Measurements from ENCODE around the gene SCUBE1. TPM values are rescaled to one million over a fixed set of nuclear protein-coding genes. Genes with fewer than 3 reads are reported as not detected.

SCUBE1 gene
- total RNA-seq (under 1 TPM in 8 of 9 donors, not detected in 1; 0.06 to 0.40 (median 0.31) TPM), polyA plus RNA-seq (under 1 TPM; 0.04 to 0.06 TPM)
- long read RNA-seq, donor 1: 0 reads
- long read RNA-seq, donor 2: 0 reads
- long read RNA-seq, donor 3, partial matches to known transcripts: 1 of 1 reads
- long read RNA-seq, donor 3, other reads (novel, unspliced or antisense): 0 of 1 reads

DNA sequence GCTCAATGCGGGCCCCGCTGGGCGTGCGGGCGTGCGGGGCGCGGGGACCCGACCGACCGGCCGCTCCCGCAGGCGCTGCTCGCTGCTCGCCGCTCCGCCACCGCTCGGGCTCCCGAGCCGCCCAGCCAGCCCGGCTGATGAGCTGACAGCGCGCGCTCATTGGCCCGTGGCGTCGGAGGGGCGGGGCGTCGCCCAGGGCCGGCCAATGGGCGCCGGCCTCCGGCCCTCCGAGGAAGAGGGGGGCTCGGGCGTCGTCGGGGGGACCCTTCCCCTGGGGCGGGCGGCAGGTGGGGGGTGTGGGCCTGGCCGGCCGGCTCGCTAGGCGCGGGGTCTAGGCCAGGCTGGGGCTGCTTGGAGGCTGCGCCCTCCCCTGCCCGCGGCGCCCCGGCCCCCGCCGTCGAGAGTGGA, at the start of gene SCUBE1:
TSS of gene SCUBE1 (minus strand) at position 111 of the 408 bp plus-strand sequence. CDS start 111 bp downstream, outside the sequence.
- peaks cover 0 to 21% (median 0%) of the 10 kb centered on the region in 12 donors for H3K4me1 ChIP-seq

GRCh38 chr22:43392385-43392989, 49.3 kb upstream of the SCUBE1 start:
- intact Hi-C loops (cut with DNase I): loop anchor here in 2 of 10 donors (5.0 to 10.0 kb wide), 2 partner anchors 432 to 1235 kb away; no protein-coding TSS in a partner anchor
- no peak overlapping the region for H3K4me3 ChIP-seq
- peaks cover 0 to 13% (median 6%) of the 10 kb centered on the region in 9 donors for H3K27me3 ChIP-seq
- DNase-seq (peak in 1 of 5 donors; percentile 20), ATAC-seq (no peak)
- no peaks in the 10 kb centered on the region for H3K36me3 ChIP-seq
- TF ChIP-seq POLR2A (IDR thresholded peaks at IDR 0.05): no peak
- TF ChIP-seq, protein P1, sequence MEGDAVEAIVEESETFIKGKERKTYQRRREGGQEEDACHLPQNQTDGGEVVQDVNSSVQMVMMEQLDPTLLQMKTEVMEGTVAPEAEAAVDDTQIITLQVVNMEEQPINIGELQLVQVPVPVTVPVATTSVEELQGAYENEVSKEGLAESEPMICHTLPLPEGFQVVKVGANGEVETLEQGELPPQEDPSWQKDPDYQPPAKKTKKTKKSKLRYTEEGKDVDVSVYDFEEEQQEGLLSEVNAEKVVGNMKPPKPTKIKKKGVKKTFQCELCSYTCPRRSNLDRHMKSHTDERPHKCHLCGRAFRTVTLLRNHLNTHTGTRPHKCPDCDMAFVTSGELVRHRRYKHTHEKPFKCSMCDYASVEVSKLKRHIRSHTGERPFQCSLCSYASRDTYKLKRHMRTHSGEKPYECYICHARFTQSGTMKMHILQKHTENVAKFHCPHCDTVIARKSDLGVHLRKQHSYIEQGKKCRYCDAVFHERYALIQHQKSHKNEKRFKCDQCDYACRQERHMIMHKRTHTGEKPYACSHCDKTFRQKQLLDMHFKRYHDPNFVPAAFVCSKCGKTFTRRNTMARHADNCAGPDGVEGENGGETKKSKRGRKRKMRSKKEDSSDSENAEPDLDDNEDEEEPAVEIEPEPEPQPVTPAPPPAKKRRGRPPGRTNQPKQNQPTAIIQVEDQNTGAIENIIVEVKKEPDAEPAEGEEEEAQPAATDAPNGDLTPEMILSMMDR (IDR thresholded peaks at IDR 0.05): no peak
- H3K4me1 ChIP-seq: peaks cover 0 to 4% (median 0%) of the 10 kb centered on the region in 12 donors
- no peaks in the 10 kb centered on the region for H3K9me3 ChIP-seq
- 85 to 90% (median 88%) methylated on average over 9 of the region's 9 CpGs for WGBS, 4 donors
- H3K27ac ChIP-seq: no peak overlapping the region

More for the DNA sequence above, at the start of gene SCUBE1:
- intact Hi-C loops (cut with DNase I): loop anchor here in 2 of 10 donors (10.0 kb wide), 1 partner anchor 108 kb away; no protein-coding TSS in a partner anchor
- ATAC-seq (peak in 3 of 4 donors; percentile 80 to 95 (median 85)), DNase-seq (peak; percentile 35 to 84 (median 61))
- WGBS, 4 donors: 1 to 2% (median 2%) methylated on average over 18 to 56 of the region's 56 CpGs; no CpG with 5 or more reads in 1 of the 4 donors
- Histone ChIP-seq H3K9me3 (no peaks in the 10 kb centered on the region), H3K4me3 (peak within 1 kb of the TSS in 8 of 12 donors; percentile 9 to 39 (median 20)), H3K36me3 (no peaks in the 10 kb centered on the region), H3K27me3 (peaks cover 22 to 77% (median 49%) of the 10 kb centered on the region in 9 donors), H3K27ac (no peak within 1 kb of the TSS)
- TF ChIP-seq, protein P1 (IDR thresholded peaks at IDR 0.05): no peak
- TF ChIP-seq POLR2A (IDR thresholded peaks at IDR 0.05): no peak

GRCh38 chr22:43391306-43391705, 48.1 kb upstream of the SCUBE1 start:
- Histone ChIP-seq H3K9me3 (no peaks in the 10 kb centered on the region), H3K36me3 (no peaks in the 10 kb centered on the region), H3K4me1 (peaks cover 0 to 4% (median 0%) of the 10 kb centered on the region in 12 donors), H3K27ac (no peak overlapping the region), H3K27me3 (peaks cover 0 to 25% (median 14%) of the 10 kb centered on the region in 9 donors), H3K4me3 (no peak overlapping the region)
- intact Hi-C loops (cut with DNase I): loop anchor here in 2 of 10 donors (5.0 to 10.0 kb wide), 2 partner anchors 433 to 1236 kb away; no protein-coding TSS in a partner anchor
- no peak for DNase-seq
- TF ChIP-seq, protein P1 (IDR thresholded peaks at IDR 0.05): no peak
- no peak for TF ChIP-seq POLR2A (IDR thresholded peaks at IDR 0.05)
- WGBS, 4 donors: 72 to 83% (median 79%) methylated on average over 3 of the region's 3 CpGs
- ATAC-seq: no peak

DNA sequence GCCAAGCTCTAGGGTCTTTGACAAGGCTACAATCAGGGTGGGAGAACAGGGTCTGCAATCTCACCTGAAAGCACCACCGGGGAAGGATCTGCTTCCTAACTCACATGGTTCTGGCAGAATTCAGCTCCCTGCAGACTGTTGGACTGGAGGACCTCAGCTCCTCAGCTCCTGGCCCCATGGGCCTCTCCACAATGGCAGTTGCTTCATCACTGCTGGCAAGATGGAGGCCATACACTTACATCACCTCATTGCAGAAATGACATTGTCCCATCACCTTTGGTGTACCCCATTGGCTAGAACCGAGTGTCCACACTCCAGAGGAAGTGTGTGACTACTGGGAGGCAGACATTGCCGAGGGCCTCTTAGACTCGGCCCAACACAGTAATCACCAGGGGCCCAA, 47.7 kb upstream of the SCUBE1 start:
- no peak overlapping the region for H3K27ac ChIP-seq
- no peak for TF ChIP-seq POLR2A (IDR thresholded peaks at IDR 0.05)
- TF ChIP-seq, protein P1 (IDR thresholded peaks at IDR 0.05): no peak
- ATAC-seq: no peak
- WGBS, 4 donors: 61 to 85% (median 78%) methylated on average over 4 of the region's 4 CpGs
- H3K4me3 ChIP-seq: no peak overlapping the region
- DNase-seq: peak in 1 of 5 donors; percentile 9
- H3K27me3 ChIP-seq: peaks cover 0 to 29% (median 14%) of the 10 kb centered on the region in 9 donors
- intact Hi-C loops (cut with DNase I): loop anchor here in 2 of 10 donors (5.0 to 10.0 kb wide), 2 partner anchors 434 to 1236 kb away; no protein-coding TSS in a partner anchor
- no peaks in the 10 kb centered on the region for H3K9me3 ChIP-seq
- H3K36me3 ChIP-seq: no peaks in the 10 kb centered on the region
- peaks cover 0 to 6% (median 0%) of the 10 kb centered on the region in 12 donors for H3K4me1 ChIP-seq
